Heart left ventricle (tissue), 16 donors: ENCODE measurements around the gene TRIM8. TPM values are rescaled to one million over a fixed set of nuclear protein-coding genes. Genes with fewer than 3 reads are reported as not detected.

Source experiments
- ATAC-seq, 4 donors: fragments of 200-7000 bp; cut with Tn5 transposase; one replicate each; pipeline ENCODE4 v1.9.1; 2020 to 2022; ENCODE audit warnings: moderate library complexity in 4 of 4, mild to moderate bottlenecking in 3 of 4, moderate number of reproducible peaks in 1 of 4
- DNase-seq, 5 donors: peaks; one replicate each; pipeline ENCODE4 v3.0.0-alpha.2; 2020
- H3K27ac ChIP-seq, 12 donors: fragments of 200-600 bp; sonication (generic) in 4 of 12; one replicate each; pipeline versions ENCODE4 v1.5.0 to v1.8.0; 2016 to 2022; ENCODE audit warnings: mild to moderate bottlenecking in 2 of 12
- H3K27me3 ChIP-seq, 9 donors: fragments of 200-600 bp; sonication (generic) in 2 of 9; one replicate each; pipeline versions ENCODE4 v1.5.1 to v1.8.0; 2016 to 2022; ENCODE audit warnings: mild to moderate bottlenecking in 3 of 9
- H3K36me3 ChIP-seq, 9 donors: fragments of 200-600 bp; sonication (generic) in 2 of 9; one replicate each; pipeline versions ENCODE4 v1.5.0 to v1.8.0; 2018 to 2022; ENCODE audit warnings: mild to moderate bottlenecking in 2 of 9
- H3K4me1 ChIP-seq, 12 donors: fragments of 200-600 bp; sonication (generic) in 4 of 12; one replicate each; pipeline versions ENCODE4 v1.5.0 to v1.8.0; 2016 to 2022; ENCODE audit warnings: mild to moderate bottlenecking in 3 of 12
- H3K4me3 ChIP-seq, 12 donors: fragments of 200-600 bp; sonication (generic) in 4 of 12; one replicate each; pipeline versions ENCODE4 v1.5.0 to v1.8.0; 2017 to 2022; ENCODE audit warnings: mild to moderate bottlenecking in 9 of 12, moderate library complexity in 4 of 12
- H3K9me3 ChIP-seq, 12 donors: fragments of 200-600 bp; sonication (generic) in 4 of 12; one replicate each; pipeline versions ENCODE4 v1.5.0 to v1.8.0; 2016 to 2022; ENCODE audit warnings: mild to moderate bottlenecking in 1 of 12
- CTCF ChIP-seq, 12 donors: fragments of 200-600 bp; sonication (generic) in 4 of 12; IDR thresholded peaks; one replicate each; pipeline versions ENCODE4 v1.5.0 to v1.8.0; 2018 to 2022; ENCODE audit warnings: antibody characterized with exemption in 12 of 12, mild to moderate bottlenecking in 5 of 12
- POLR2A ChIP-seq, 2 donors: fragments of 450-650 bp; IDR thresholded peaks; one replicate each; pipeline ENCODE4 v1.6.1; 2017; ENCODE audit warnings: antibody characterized with exemption in 2 of 2, mild to moderate bottlenecking in 2 of 2, moderate library complexity in 2 of 2
- WGBS, 4 donors: extraction: QIAGEN DNeasy Blood & Tissue Kit in 2 of 4; methylation state at CpG; one replicate each; pipeline versions ENCODE4 v1.1.5 to v1.1.7; 2013 to 2018; 5-methylcytosine and 5-hydroxymethylcytosine counted together
- intact Hi-C, 10 donors: fragments of 100-400 bp; cut with DNase I; formaldehyde crosslinking; loops; one replicate each; pipeline versions ENCODE4 v1.11.1 to v1.14.2; 2022
- polyA plus RNA-seq, 2 donors: library from polyadenylated mRNA; stranded (reverse); fragments of 200-250 nt; gene quantifications; one replicate each; pipeline ENCODE4 v1.2.3, GENCODE V29; 2013
- total RNA-seq, 9 donors: library from RNA; depleted of rRNA in 2 of 9; stranded (reverse); fragments of >200 nt in 2 of 9; fragmentation: NEBNext Ultra II Directional in 3 of 9; extraction: Animal tissue kit (Norgen Biotek cat#: 25700) in 3 of 9; gene quantifications; one replicate each; pipeline versions ENCODE4 v1.1.0 to v1.2.4, GENCODE V29; 2016 to 2023
- donor health status: ischemic (EF 13 %, LVEDD 7.1; RV severe dilation, severe dysfunction).
- donor health status: healthy with polysubstance abuse.
- donor health status: DM: no; HTN: yes; CAD: no.
- donor health status: DM: no; HTN: no; CAD: no.
- donor health status: ischemic (EF 25% LVEDD 6.9; RV normal size, moderate dysfunction).
- donor health status: ischemic (EF 25% LVEDD 5.7; RV mildly dilated, moderate dysfunction).
- donor health status: healthy.
- donor health status: DM: yes; HTN: yes; CAD: no.
- donor health status: ischemic (EF 35%, LVEDD 5.7; RV mildly dilated, moderate dysfunction).
- donor health status: nonischemic (EF 11% LVEDD 7.7; RV severe dilation, severe dysfunction).
- donor health status: DM: yes; HTN: yes; CAD: no.
- donor health status: PGD.
- donor health status: ischemic (EF 29% LVEDD 5.4; RV normal size, mild dysfunction).
- donor health status: nonischemic (EF 23%, LVEDD 6.1; RV moderate dilation, normal function).

TRIM8 gene
- total and polyA plus RNA-seq, 11 donors: 38.9 to 225 (median 102) TPM

- TF ChIP-seq CTCF (IDR thresholded peaks at IDR 0.05) (peak; percentile 27 to 69 (median 52)), POLR2A (IDR thresholded peaks at IDR 0.05) (no peak)
- 0 to 1% (median 1%) methylated on average over 5 to 62 of the region's 62 CpGs for WGBS, 4 donors
- intact Hi-C loops: loop anchor here in 7 of 10 donors (2.0 to 10.0 kb wide), 9 partner anchors 30 to 140 kb away; partner anchors contain the start of genes ARL3 (in 3 of the 7), SFXN2 (in 3 of the 7), ACTR1A (in 2 of the 7) and SUFU (in 2 of the 7)
- H3K4me3 ChIP-seq: peak overlapping the region; percentile 68 to 97 (median 86)
- DNase-seq (peak; percentile 83 to 93 (median 88)), ATAC-seq (peak; percentile 14 to 23 (median 21))
- H3K27me3 ChIP-seq: no peaks in the 10 kb centered on the region
- H3K4me1 ChIP-seq: peaks cover 27 to 49% (median 37%) of the 10 kb centered on the region in 12 donors
- H3K9me3 ChIP-seq: no peaks in the 10 kb centered on the region
- H3K27ac ChIP-seq: peak overlapping the region; percentile 93 to 100 (median 98)
- H3K36me3 ChIP-seq: peaks cover 0 to 8% (median 0%) of the 10 kb centered on the region in 9 donors
Observed at GRCh38 chr10:102644646-102645387, 538 bp downstream of the TRIM8 start.

- H3K4me1 ChIP-seq: peaks cover 32 to 54% (median 43%) of the 10 kb centered on the region in 12 donors
- intact Hi-C loops: loop anchor here in 5 of 10 donors (2.0 to 10.0 kb wide), 8 partner anchors 29 to 141 kb away; partner anchors contain the start of genes ARL3 (in 3 of the 5), SFXN2 (in 3 of the 5), ACTR1A (in 2 of the 5) and SUFU (in 2 of the 5)
- DNase-seq (peak; percentile 80 to 91 (median 84)), ATAC-seq (peak; percentile 3 to 36 (median 17))
- peaks cover 0 to 8% (median 0%) of the 10 kb centered on the region in 9 donors for H3K36me3 ChIP-seq
- WGBS, 4 donors: 0 to 1% (median 1%) methylated on average over 8 to 12 of the region's 12 CpGs
- no peaks in the 10 kb centered on the region for H3K27me3 ChIP-seq
- TF ChIP-seq CTCF (IDR thresholded peaks at IDR 0.05) (no peak), POLR2A (IDR thresholded peaks at IDR 0.05) (no peak)
- no peaks in the 10 kb centered on the region for H3K9me3 ChIP-seq
- peak overlapping the region; percentile 68 to 97 (median 86) for H3K4me3 ChIP-seq
- H3K27ac ChIP-seq: peak overlapping the region; percentile 93 to 100 (median 98)
Observed at GRCh38 chr10:102645388-102645740, 1.1 kb downstream of the TRIM8 start.

GRCh38 chr10:102645741-102646609 is 1.7 kb downstream of the TRIM8 start:
- intact Hi-C loops: loop anchor here in 6 of 10 donors (1.0 to 10.0 kb wide), 10 partner anchors 10 to 141 kb away; partner anchors contain the start of genes ARL3 (in 3 of the 6), SFXN2 (in 3 of the 6), ACTR1A (in 2 of the 6) and SUFU (in 2 of the 6)
- peaks cover 0 to 8% (median 0%) of the 10 kb centered on the region in 9 donors for H3K36me3 ChIP-seq
- H3K4me3 ChIP-seq: peak overlapping the region; percentile 68 to 97 (median 86)
- no peaks in the 10 kb centered on the region for H3K27me3 ChIP-seq
- TF ChIP-seq CTCF (IDR thresholded peaks at IDR 0.05) (no peak), POLR2A (IDR thresholded peaks at IDR 0.05) (peak in 1 of 2 donors; percentile 43)
- ATAC-seq (peak; percentile 50 to 72 (median 60)), DNase-seq (peak; percentile 90 to 95 (median 94))
- H3K9me3 ChIP-seq: no peaks in the 10 kb centered on the region
- WGBS, 4 donors: 0 to 2% (median 1%) methylated on average over 22 to 29 of the region's 29 CpGs
- H3K27ac ChIP-seq: peak overlapping the region; percentile 93 to 100 (median 98)
- H3K4me1 ChIP-seq: peaks cover 34 to 60% (median 49%) of the 10 kb centered on the region in 12 donors
